ENCODE data around the gene SVOPL.

SVOPL gene

GRCh38 chr7:138662991-138663320 lies 38.2 kb downstream of the SVOPL start:
- Histone ChIP-seq H3K4me1 (ENCODE audit: control insufficient read depth, insufficient read depth, low read length) (peaks cover 23% of the 10 kb centered on the region), H3K27me3 (ENCODE audit: control insufficient read depth, insufficient read depth, low read length, poor library complexity, severe bottlenecking) (no peaks in the 10 kb centered on the region), H3K4me3 (ENCODE audit: insufficient read depth, low read depth, low read length) (no peak overlapping the region), H3K36me3 (ENCODE audit: control insufficient read depth, insufficient read depth, low read length) (no peaks in the 10 kb centered on the region), H3K27ac (ENCODE audit: insufficient read depth, low read depth, low read length, poor library complexity, severe bottlenecking) (peak overlapping the region; percentile 16), H3K9me3 (ENCODE audit: control insufficient read depth, low read length) (no peaks in the 10 kb centered on the region)
- 86 to 88% methylated on average over 6 of the region's 6 CpGs for WGBS, 2 experiments

GRCh38 chr7:138662076-138662990 lies 38.8 kb downstream of the SVOPL start:
- H3K27me3 ChIP-seq (ENCODE audit: control insufficient read depth, insufficient read depth, low read length, poor library complexity, severe bottlenecking) = no peaks in the 10 kb centered on the region
- H3K9me3 ChIP-seq (ENCODE audit: control insufficient read depth, low read length) = no peaks in the 10 kb centered on the region
- no peak overlapping the region for H3K4me3 ChIP-seq (ENCODE audit: insufficient read depth, low read depth, low read length)
- H3K27ac ChIP-seq (ENCODE audit: insufficient read depth, low read depth, low read length, poor library complexity, severe bottlenecking) = no peak overlapping the region
- 93% methylated on average over 5 of the region's 5 CpGs for WGBS, 2 experiments
- no peaks in the 10 kb centered on the region for H3K36me3 ChIP-seq (ENCODE audit: control insufficient read depth, insufficient read depth, low read length)
- H3K4me1 ChIP-seq (ENCODE audit: control insufficient read depth, insufficient read depth, low read length) = peaks cover 23% of the 10 kb centered on the region

GRCh38 chr7:138661069-138661635 lies 40.0 kb downstream of the SVOPL start:
- 86% methylated on average over 8 to 9 of the region's 9 CpGs for WGBS, 2 experiments
- Histone ChIP-seq H3K27ac (ENCODE audit: insufficient read depth, low read depth, low read length, poor library complexity, severe bottlenecking) (no peak overlapping the region), H3K27me3 (ENCODE audit: control insufficient read depth, insufficient read depth, low read length, poor library complexity, severe bottlenecking) (no peaks in the 10 kb centered on the region), H3K36me3 (ENCODE audit: control insufficient read depth, insufficient read depth, low read length) (no peaks in the 10 kb centered on the region), H3K4me3 (ENCODE audit: insufficient read depth, low read depth, low read length) (no peak overlapping the region), H3K9me3 (ENCODE audit: control insufficient read depth, low read length) (no peaks in the 10 kb centered on the region), H3K4me1 (ENCODE audit: control insufficient read depth, insufficient read depth, low read length) (peaks cover 23% of the 10 kb centered on the region)

GRCh38 chr7:138658889-138659288 lies 42.3 kb downstream of the SVOPL start:
- Histone ChIP-seq H3K36me3 (ENCODE audit: control insufficient read depth, insufficient read depth, low read length) (no peaks in the 10 kb centered on the region), H3K9me3 (ENCODE audit: control insufficient read depth, low read length) (no peaks in the 10 kb centered on the region), H3K27me3 (ENCODE audit: control insufficient read depth, insufficient read depth, low read length, poor library complexity, severe bottlenecking) (no peaks in the 10 kb centered on the region), H3K4me3 (ENCODE audit: insufficient read depth, low read depth, low read length) (no peak overlapping the region), H3K4me1 (ENCODE audit: control insufficient read depth, insufficient read depth, low read length) (peaks cover 23% of the 10 kb centered on the region), H3K27ac (ENCODE audit: insufficient read depth, low read depth, low read length, poor library complexity, severe bottlenecking) (no peak overlapping the region)
- 81 to 84% methylated on average over 4 of the region's 4 CpGs for WGBS, 2 experiments

GRCh38 chr7:138657854-138658386 lies 43.2 kb downstream of the SVOPL start:
- H3K27me3 ChIP-seq (ENCODE audit: control insufficient read depth, insufficient read depth, low read length, poor library complexity, severe bottlenecking) = no peaks in the 10 kb centered on the region
- 89 to 92% methylated on average over 3 of the region's 4 CpGs for WGBS, 2 experiments
- H3K27ac ChIP-seq (ENCODE audit: insufficient read depth, low read depth, low read length, poor library complexity, severe bottlenecking) = no peak overlapping the region
- peaks cover 16% of the 10 kb centered on the region for H3K4me1 ChIP-seq (ENCODE audit: control insufficient read depth, insufficient read depth, low read length)
- no peak overlapping the region for H3K4me3 ChIP-seq (ENCODE audit: insufficient read depth, low read depth, low read length)
- H3K9me3 ChIP-seq (ENCODE audit: control insufficient read depth, low read length) = no peaks in the 10 kb centered on the region
- no peaks in the 10 kb centered on the region for H3K36me3 ChIP-seq (ENCODE audit: control insufficient read depth, insufficient read depth, low read length)

- Histone ChIP-seq H3K4me1 (ENCODE audit: control insufficient read depth, insufficient read depth, low read length) (peaks cover 6% of the 10 kb centered on the region), H3K4me3 (ENCODE audit: insufficient read depth, low read depth, low read length) (no peak overlapping the region), H3K9me3 (ENCODE audit: control insufficient read depth, low read length) (no peaks in the 10 kb centered on the region), H3K36me3 (ENCODE audit: control insufficient read depth, insufficient read depth, low read length) (no peaks in the 10 kb centered on the region), H3K27me3 (ENCODE audit: control insufficient read depth, insufficient read depth, low read length, poor library complexity, severe bottlenecking) (no peaks in the 10 kb centered on the region), H3K27ac (ENCODE audit: insufficient read depth, low read depth, low read length, poor library complexity, severe bottlenecking) (no peak overlapping the region)
- WGBS, 2 experiments = 88 to 95% methylated on average over 2 of the region's 2 CpGs
Observed at GRCh38 chr7:138656952-138657351, 44.2 kb downstream of the SVOPL start.

- Histone ChIP-seq H3K4me3 (ENCODE audit: insufficient read depth, low read depth, low read length) (no peak overlapping the region), H3K9me3 (ENCODE audit: control insufficient read depth, low read length) (no peaks in the 10 kb centered on the region), H3K27ac (ENCODE audit: insufficient read depth, low read depth, low read length, poor library complexity, severe bottlenecking) (no peak overlapping the region), H3K4me1 (ENCODE audit: control insufficient read depth, insufficient read depth, low read length) (no peaks in the 10 kb centered on the region), H3K27me3 (ENCODE audit: control insufficient read depth, insufficient read depth, low read length, poor library complexity, severe bottlenecking) (no peaks in the 10 kb centered on the region), H3K36me3 (ENCODE audit: control insufficient read depth, insufficient read depth, low read length) (no peaks in the 10 kb centered on the region)
- WGBS, 2 experiments = 87 to 97% methylated on average over 5 of the region's 5 CpGs
Observed at GRCh38 chr7:138654616-138655015, 46.5 kb downstream of the SVOPL start.

GRCh38 chr7:138649506-138649905 lies 51.7 kb downstream of the SVOPL start:
- no peaks in the 10 kb centered on the region for H3K27me3 ChIP-seq (ENCODE audit: control insufficient read depth, insufficient read depth, low read length, poor library complexity, severe bottlenecking)
- H3K36me3 ChIP-seq (ENCODE audit: control insufficient read depth, insufficient read depth, low read length) = no peaks in the 10 kb centered on the region
- H3K4me3 ChIP-seq (ENCODE audit: insufficient read depth, low read depth, low read length) = no peak overlapping the region
- H3K9me3 ChIP-seq (ENCODE audit: control insufficient read depth, low read length) = no peaks in the 10 kb centered on the region
- 91 to 92% methylated on average over 5 of the region's 5 CpGs for WGBS, 2 experiments
- H3K4me1 ChIP-seq (ENCODE audit: control insufficient read depth, insufficient read depth, low read length) = no peaks in the 10 kb centered on the region
- H3K27ac ChIP-seq (ENCODE audit: insufficient read depth, low read depth, low read length, poor library complexity, severe bottlenecking) = no peak overlapping the region

GRCh38 chr7:138645284-138645683 lies 55.9 kb downstream of the SVOPL start:
- WGBS, 2 experiments = 92 to 94% methylated on average over 7 of the region's 7 CpGs
- no peaks in the 10 kb centered on the region for H3K27me3 ChIP-seq (ENCODE audit: control insufficient read depth, insufficient read depth, low read length, poor library complexity, severe bottlenecking)
- H3K4me3 ChIP-seq (ENCODE audit: insufficient read depth, low read depth, low read length) = no peak overlapping the region
- H3K9me3 ChIP-seq (ENCODE audit: control insufficient read depth, low read length) = no peaks in the 10 kb centered on the region
- no peak overlapping the region for H3K27ac ChIP-seq (ENCODE audit: insufficient read depth, low read depth, low read length, poor library complexity, severe bottlenecking)
- H3K4me1 ChIP-seq (ENCODE audit: control insufficient read depth, insufficient read depth, low read length) = no peaks in the 10 kb centered on the region
- no peaks in the 10 kb centered on the region for H3K36me3 ChIP-seq (ENCODE audit: control insufficient read depth, insufficient read depth, low read length)

- Histone ChIP-seq H3K4me3 (ENCODE audit: insufficient read depth, low read depth, low read length) (no peak overlapping the region), H3K27ac (ENCODE audit: insufficient read depth, low read depth, low read length, poor library complexity, severe bottlenecking) (no peak overlapping the region)
- WGBS, 2 experiments = 85 to 86% methylated on average over 10 to 12 of the region's 12 CpGs
Observed at GRCh38 chr7:138632826-138633602, 68.1 kb downstream of the SVOPL start.

More at GRCh38 chr7:138632826-138633602, 68.1 kb downstream of the SVOPL start:
- H3K4me1 ChIP-seq (ENCODE audit: control insufficient read depth, insufficient read depth, low read length) = no peaks in the 10 kb centered on the region
- H3K9me3 ChIP-seq (ENCODE audit: control insufficient read depth, low read length) = no peaks in the 10 kb centered on the region
- no peaks in the 10 kb centered on the region for H3K27me3 ChIP-seq (ENCODE audit: control insufficient read depth, insufficient read depth, low read length, poor library complexity, severe bottlenecking)
- no peaks in the 10 kb centered on the region for H3K36me3 ChIP-seq (ENCODE audit: control insufficient read depth, insufficient read depth, low read length)

All from ectodermal cell (in vitro differentiated cells).